Measurements from ENCODE around the gene GOLGA6L25. TPM values are rescaled to one million over a fixed set of nuclear protein-coding genes. Genes with fewer than 3 reads are reported as not detected.
"Not testable (repeated sequence)": the region's sequence is repeated elsewhere in the genome, so short reads cannot be mapped to it uniquely, and the experiment has no call there.

The GOLGA6L25 gene
- total and polyA plus RNA-seq, 4 experiments from 2014 or later = not detected

DNA sequence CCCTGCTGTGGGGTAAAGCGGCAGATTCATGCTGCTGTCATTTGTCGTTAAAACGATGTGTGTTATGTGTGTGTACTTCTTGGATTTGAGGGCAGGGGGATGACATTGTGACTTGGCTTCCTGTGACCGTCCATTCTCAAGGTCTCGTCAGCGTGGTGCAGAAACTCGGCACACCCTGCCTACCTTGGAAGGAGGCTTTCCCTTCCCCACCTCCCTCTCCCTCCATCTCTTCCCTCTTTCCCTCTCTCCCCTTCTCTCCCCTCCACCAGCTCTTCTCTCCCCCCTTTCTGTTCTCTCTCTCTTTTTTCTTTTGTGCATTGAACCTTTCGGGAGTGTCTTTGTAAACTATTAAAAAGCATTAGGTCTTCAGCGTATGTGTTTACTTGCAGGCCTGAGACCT is 36.4 kb downstream of the GOLGA6L25 start:
- CTCF ChIA-PET (ENCODE audit: partially characterized antibody); H3K4me1 Mint-ChIP-seq: not testable (repeated sequence)
- peak in 4 of 5 donors; percentile 3 to 26 (median 18) for DNase-seq

DNA sequence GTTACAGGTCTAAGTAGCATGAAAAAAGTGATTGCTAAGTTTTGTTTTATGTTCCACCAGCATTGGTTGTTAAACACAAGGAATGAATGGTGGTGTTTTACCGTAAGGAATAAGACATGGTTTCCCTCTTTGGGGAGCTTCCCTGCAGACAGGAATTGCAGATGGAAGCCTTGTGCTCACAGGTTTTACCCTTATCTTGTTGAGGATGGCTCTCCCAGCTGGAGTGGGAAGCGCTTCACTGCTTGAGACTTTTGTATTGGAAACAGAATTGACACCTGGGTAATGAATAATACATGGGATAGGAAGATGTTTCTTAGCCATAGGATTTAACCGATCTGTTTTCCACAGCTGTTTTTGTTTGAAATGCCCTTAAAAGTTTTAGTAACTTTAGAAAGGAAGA is 39.0 kb downstream of the GOLGA6L25 start:
- H3K27me3 ChIP-seq (ENCODE audit: insufficient read depth, low read length); H3K27ac Mint-ChIP-seq; H3K36me3 ChIP-seq (ENCODE audit: insufficient read depth, low read length); H3K4me3 ChIP-seq (ENCODE audit: low read length in 2 of 2); H3K4me3 Mint-ChIP-seq; H3K27me3 Mint-ChIP-seq; H3K9me3 Mint-ChIP-seq; H3K9me3 ChIP-seq (ENCODE audit: control insufficient read depth in 1 of 2, low read length in 2 of 2); H3K27ac ChIP-seq (ENCODE audit: low read depth, low read length); H3K4me1 ChIP-seq (ENCODE audit: insufficient read depth, low read length); CTCF ChIA-PET (ENCODE audit: partially characterized antibody); POLR2A ChIA-PET (ENCODE audit: partially characterized antibody); intact Hi-C loops (cut with micrococcal nuclease); H3K4me1 Mint-ChIP-seq; DNase-seq; H3K36me3 Mint-ChIP-seq: not testable (repeated sequence)

More for the DNA sequence above, 36.4 kb downstream of the GOLGA6L25 start:
- H3K27me3 ChIP-seq (ENCODE audit: insufficient read depth, low read length); H3K4me3 ChIP-seq (ENCODE audit: low read length in 2 of 2); H3K36me3 ChIP-seq (ENCODE audit: insufficient read depth, low read length); intact Hi-C loops (cut with micrococcal nuclease); POLR2A ChIA-PET (ENCODE audit: partially characterized antibody); H3K9me3 ChIP-seq (ENCODE audit: control insufficient read depth in 1 of 2, low read length in 2 of 2); H3K9me3 Mint-ChIP-seq; H3K27me3 Mint-ChIP-seq; H3K36me3 Mint-ChIP-seq; H3K4me1 ChIP-seq (ENCODE audit: insufficient read depth, low read length); H3K27ac ChIP-seq (ENCODE audit: low read depth, low read length): not testable (repeated sequence)
- peak overlapping the region; percentile 77 to 97 (median 89) for H3K27ac Mint-ChIP-seq
- peak overlapping the region; percentile 94 to 99 (median 98) for H3K4me3 Mint-ChIP-seq

DNA sequence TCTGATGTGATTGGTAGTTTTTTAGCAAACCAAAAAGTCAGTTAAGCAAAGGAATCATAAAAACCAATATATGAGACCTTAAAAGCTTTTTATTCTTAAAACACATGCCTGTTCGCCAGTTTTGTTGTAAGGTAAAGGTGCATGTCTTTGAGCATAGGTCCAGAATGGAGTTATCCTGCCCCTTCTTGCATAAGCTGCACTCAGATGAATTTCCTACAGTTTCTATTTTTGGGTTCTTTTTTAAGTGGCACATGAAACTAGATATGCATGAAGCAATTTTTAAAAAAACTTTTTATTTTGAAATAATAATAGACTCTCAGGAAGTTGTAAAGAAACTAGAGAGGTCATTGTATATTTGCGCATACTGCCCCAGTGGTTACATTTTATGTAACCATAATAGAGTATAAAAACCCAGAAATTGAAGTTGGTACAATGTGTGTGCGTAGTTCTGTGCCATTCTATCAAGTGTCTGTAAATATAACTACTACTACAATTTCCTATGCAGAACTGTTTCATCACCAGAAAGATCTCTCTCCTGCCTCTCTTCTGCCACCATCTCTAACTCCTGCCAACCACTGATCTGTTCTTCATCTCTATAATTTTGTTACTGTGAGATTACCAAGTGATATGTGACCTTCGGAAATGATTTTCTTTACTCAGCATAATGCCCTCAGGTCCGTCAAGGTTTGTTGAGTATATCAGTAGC is 40.2 kb downstream of the GOLGA6L25 start:
- intact Hi-C loops (cut with micrococcal nuclease); POLR2A ChIA-PET (ENCODE audit: partially characterized antibody); H3K9me3 Mint-ChIP-seq; H3K27ac Mint-ChIP-seq; H3K36me3 Mint-ChIP-seq; H3K27me3 ChIP-seq (ENCODE audit: insufficient read depth, low read length); H3K4me3 Mint-ChIP-seq; H3K9me3 ChIP-seq (ENCODE audit: control insufficient read depth in 1 of 2, low read length in 2 of 2); H3K4me1 ChIP-seq (ENCODE audit: insufficient read depth, low read length); H3K4me1 Mint-ChIP-seq; H3K4me3 ChIP-seq (ENCODE audit: low read length in 2 of 2); DNase-seq; H3K27ac ChIP-seq (ENCODE audit: low read depth, low read length); CTCF ChIA-PET (ENCODE audit: partially characterized antibody); H3K27me3 Mint-ChIP-seq; H3K36me3 ChIP-seq (ENCODE audit: insufficient read depth, low read length): not testable (repeated sequence)

GRCh38 chr15:28597471-28597870 is 44.1 kb downstream of the GOLGA6L25 start:
- H3K27ac ChIP-seq (ENCODE audit: low read depth, low read length); intact Hi-C loops (cut with micrococcal nuclease); H3K27ac Mint-ChIP-seq; H3K4me3 ChIP-seq (ENCODE audit: low read length in 2 of 2); POLR2A ChIA-PET (ENCODE audit: partially characterized antibody); H3K4me3 Mint-ChIP-seq; DNase-seq; H3K27me3 ChIP-seq (ENCODE audit: insufficient read depth, low read length); H3K9me3 Mint-ChIP-seq; H3K4me1 ChIP-seq (ENCODE audit: insufficient read depth, low read length); H3K27me3 Mint-ChIP-seq; CTCF ChIA-PET (ENCODE audit: partially characterized antibody); H3K36me3 ChIP-seq (ENCODE audit: insufficient read depth, low read length); H3K9me3 ChIP-seq (ENCODE audit: control insufficient read depth in 1 of 2, low read length in 2 of 2); H3K4me1 Mint-ChIP-seq; H3K36me3 Mint-ChIP-seq: not testable (repeated sequence)

DNA sequence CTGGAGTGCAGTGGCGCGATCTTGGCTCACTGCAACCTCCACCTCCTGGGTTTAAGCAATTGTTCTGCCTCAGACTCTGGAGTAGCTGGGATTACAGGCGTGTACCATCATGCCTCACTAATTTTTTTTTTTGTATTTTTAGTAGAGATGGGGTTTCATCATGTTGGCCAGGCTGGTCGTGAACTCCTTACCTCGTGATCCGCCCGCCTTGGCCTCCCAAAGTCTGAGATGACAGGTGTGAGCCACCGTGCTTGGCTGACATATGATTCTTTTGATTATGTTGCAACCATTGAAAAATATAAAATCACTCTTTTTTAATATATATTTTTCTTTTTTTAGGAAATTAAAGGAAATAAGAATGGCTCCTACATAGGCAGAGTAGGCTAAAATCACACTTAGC is 44.8 kb downstream of the GOLGA6L25 start:
- H3K36me3 Mint-ChIP-seq; H3K27ac ChIP-seq (ENCODE audit: low read depth, low read length); H3K9me3 Mint-ChIP-seq; H3K4me3 Mint-ChIP-seq; H3K27me3 Mint-ChIP-seq; H3K4me3 ChIP-seq (ENCODE audit: low read length in 2 of 2); POLR2A ChIA-PET (ENCODE audit: partially characterized antibody); H3K9me3 ChIP-seq (ENCODE audit: control insufficient read depth in 1 of 2, low read length in 2 of 2); H3K36me3 ChIP-seq (ENCODE audit: insufficient read depth, low read length); DNase-seq; CTCF ChIA-PET (ENCODE audit: partially characterized antibody); intact Hi-C loops (cut with micrococcal nuclease); H3K27me3 ChIP-seq (ENCODE audit: insufficient read depth, low read length); H3K27ac Mint-ChIP-seq; H3K4me1 Mint-ChIP-seq; H3K4me1 ChIP-seq (ENCODE audit: insufficient read depth, low read length): not testable (repeated sequence)

DNA sequence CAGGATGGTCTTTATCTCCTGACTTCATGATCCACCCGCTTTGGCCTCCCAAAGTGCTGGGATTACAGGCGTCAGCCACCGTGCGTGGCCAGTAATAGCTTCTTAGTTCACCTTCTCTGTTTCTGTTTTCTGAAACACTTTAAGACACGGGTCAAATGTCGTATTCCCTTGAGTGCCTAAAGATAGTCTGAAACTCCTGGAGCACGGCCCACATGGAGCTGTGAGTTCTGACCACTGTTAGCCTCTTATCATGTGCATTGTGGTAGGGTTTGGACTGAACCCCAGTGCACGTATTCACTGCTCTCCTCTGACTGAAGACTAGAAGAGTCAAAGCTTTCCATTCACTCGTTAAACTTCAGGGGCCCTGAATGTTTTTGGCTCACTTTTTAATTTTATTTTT is 48.8 kb downstream of the GOLGA6L25 start:
- H3K27ac Mint-ChIP-seq; POLR2A ChIA-PET (ENCODE audit: partially characterized antibody); intact Hi-C loops (cut with micrococcal nuclease); H3K4me1 Mint-ChIP-seq; H3K27me3 ChIP-seq (ENCODE audit: insufficient read depth, low read length); H3K4me3 Mint-ChIP-seq; H3K4me1 ChIP-seq (ENCODE audit: insufficient read depth, low read length); H3K27ac ChIP-seq (ENCODE audit: low read depth, low read length); CTCF ChIA-PET (ENCODE audit: partially characterized antibody); H3K27me3 Mint-ChIP-seq; H3K4me3 ChIP-seq (ENCODE audit: low read length in 2 of 2); H3K36me3 Mint-ChIP-seq; DNase-seq; H3K9me3 Mint-ChIP-seq; H3K9me3 ChIP-seq (ENCODE audit: control insufficient read depth in 1 of 2, low read length in 2 of 2); H3K36me3 ChIP-seq (ENCODE audit: insufficient read depth, low read length): not testable (repeated sequence)

Other genes starting within 250 kb of the GOLGA6L25 start
- 10 to 100 TPM; 48.5 to 55.1 TPM for gene HERC2, start 231.4 kb upstream of the GOLGA6L25 start, total RNA-seq
- gene HERC2, start 231.4 kb upstream of the GOLGA6L25 start, polyA plus RNA-seq = 1 to 10 TPM; 3.4 to 9.4 TPM
- not detected for gene GOLGA6L24, start 195.5 kb upstream of the GOLGA6L25 start, total RNA-seq
- gene GOLGA6L24, start 195.5 kb upstream of the GOLGA6L25 start, polyA plus RNA-seq = not detected
- gene GOLGA8F, start 174.9 kb upstream of the GOLGA6L25 start, total RNA-seq = not detected
- gene GOLGA8F, start 174.9 kb upstream of the GOLGA6L25 start, polyA plus RNA-seq = not detected
- not detected for gene GOLGA8G, start 20.6 kb upstream of the GOLGA6L25 start, total RNA-seq
- gene GOLGA8G, start 20.6 kb upstream of the GOLGA6L25 start, polyA plus RNA-seq = not detected
- 1 to 10 TPM; 2.9 to 3.1 TPM for gene GOLGA8M, start 158.9 kb downstream of the GOLGA6L25 start, total RNA-seq
- not detected for gene GOLGA8M, start 158.9 kb downstream of the GOLGA6L25 start, polyA plus RNA-seq

All from CD4-positive, alpha-beta memory T cell (primary cell).